Skeletal muscle tissue (tissue), 4 donors: ENCODE data around the gene PDE4B. TPM values are rescaled to one million over a fixed set of nuclear protein-coding genes. Genes with fewer than 3 reads are reported as not detected.
A peak's percentile ranks its signal among the peaks of the same experiment; 100 is the strongest.

ENCODE experiments used
- H3K27ac ChIP-seq: one replicate; pipeline ENCODE4 v1.7.0; 2013; ENCODE audit warnings: mild to moderate bottlenecking, low read depth, low read length, inconsistent platforms
- H3K27me3 ChIP-seq, 3 donors: one replicate each; pipeline ENCODE4 v1.7.0; 2013; ENCODE audit warnings: low read length in 3 of 3; ENCODE audit not compliant: control insufficient read depth in 3 of 3, insufficient read depth in 3 of 3
- H3K36me3 ChIP-seq, 3 donors: one replicate each; pipeline ENCODE4 v1.7.0; 2013; ENCODE audit warnings: low read length in 3 of 3; ENCODE audit not compliant: control insufficient read depth in 3 of 3, insufficient read depth in 3 of 3
- H3K4me1 ChIP-seq, 3 donors: one replicate each; pipeline ENCODE4 v1.7.0; 2013; ENCODE audit warnings: low read length in 3 of 3, mild to moderate bottlenecking in 3 of 3; ENCODE audit not compliant: control insufficient read depth in 3 of 3, insufficient read depth in 3 of 3
- H3K4me3 ChIP-seq, 3 donors: one replicate each; pipeline ENCODE4 v1.7.0; 2013; ENCODE audit warnings: low read length in 3 of 3
- H3K9ac ChIP-seq, 3 donors: one replicate each; pipeline ENCODE4 v1.7.0; 2013; ENCODE audit warnings: low read length in 3 of 3, mild to moderate bottlenecking in 3 of 3, moderate library complexity in 2 of 3, low read depth in 1 of 3
- H3K9me3 ChIP-seq, 3 donors: one replicate each; pipeline ENCODE4 v1.7.0; 2013; ENCODE audit warnings: low read length in 3 of 3; ENCODE audit not compliant: control insufficient read depth in 3 of 3
- total RNA-seq: library from RNA; depleted of rRNA; stranded (reverse); fragments of >200 nt; gene quantifications from one replicate; pipeline ENCODE4 v1.2.3, GENCODE V29; 2014
- donor health status: Osteomylitis.

PDE4B gene
- total RNA-seq, 1 donor from 2014 or later: 26.6 TPM

DNA sequence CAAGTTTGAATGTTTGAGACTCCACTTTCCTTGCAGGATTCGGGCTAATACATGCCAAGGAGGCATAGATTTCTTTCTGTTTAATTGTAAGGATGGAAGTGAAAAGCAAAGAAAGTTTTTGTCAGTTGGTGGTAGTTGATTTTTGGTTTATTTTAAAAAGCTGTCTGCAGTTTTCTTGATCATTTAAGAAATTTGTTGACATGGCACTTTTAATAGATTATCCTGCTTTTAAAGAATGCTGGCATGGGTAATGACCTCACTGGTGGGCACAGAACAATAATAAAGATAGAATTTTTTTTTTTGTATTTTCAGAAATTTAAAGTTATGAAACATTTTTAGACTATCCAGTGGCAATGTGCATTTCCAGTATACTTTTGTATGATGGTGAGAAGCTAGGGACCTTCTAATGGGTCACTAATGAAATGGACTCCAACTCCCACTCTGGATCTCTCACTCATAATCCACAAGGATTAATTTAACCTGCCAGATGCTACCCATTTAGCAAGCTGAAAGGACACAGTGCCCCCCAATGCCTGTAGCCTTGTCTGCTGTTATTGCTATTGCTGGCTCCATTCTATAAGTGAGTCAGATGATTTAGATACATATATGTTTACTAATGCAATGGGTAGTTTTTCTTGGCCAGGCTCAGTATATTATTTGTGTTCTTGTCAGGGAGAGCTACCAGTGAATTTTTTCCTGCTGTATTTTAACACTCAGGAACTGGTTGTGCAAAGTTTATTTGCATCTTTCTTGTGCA lies 551.1 kb downstream of the PDE4B start:
- peak overlapping the region; percentile 2 for H3K27ac ChIP-seq
- H3K4me1 ChIP-seq: peaks cover 33 to 48% (median 47%) of the 10 kb centered on the region in 3 donors
- no peaks in the 10 kb centered on the region for H3K27me3 ChIP-seq
- H3K9ac ChIP-seq: no peak overlapping the region
- H3K9me3 ChIP-seq: no peaks in the 10 kb centered on the region
- no peak overlapping the region for H3K4me3 ChIP-seq
- H3K36me3 ChIP-seq: no peaks in the 10 kb centered on the region

GRCh38 chr1:66346057-66346795 lies 553.5 kb downstream of the PDE4B start:
- no peaks in the 10 kb centered on the region for H3K9me3 ChIP-seq
- H3K4me1 ChIP-seq: peaks cover 47 to 52% (median 51%) of the 10 kb centered on the region in 3 donors
- no peaks in the 10 kb centered on the region for H3K27me3 ChIP-seq
- no peak overlapping the region for H3K4me3 ChIP-seq
- no peak overlapping the region for H3K9ac ChIP-seq
- H3K36me3 ChIP-seq: no peaks in the 10 kb centered on the region
- no peak overlapping the region for H3K27ac ChIP-seq

DNA sequence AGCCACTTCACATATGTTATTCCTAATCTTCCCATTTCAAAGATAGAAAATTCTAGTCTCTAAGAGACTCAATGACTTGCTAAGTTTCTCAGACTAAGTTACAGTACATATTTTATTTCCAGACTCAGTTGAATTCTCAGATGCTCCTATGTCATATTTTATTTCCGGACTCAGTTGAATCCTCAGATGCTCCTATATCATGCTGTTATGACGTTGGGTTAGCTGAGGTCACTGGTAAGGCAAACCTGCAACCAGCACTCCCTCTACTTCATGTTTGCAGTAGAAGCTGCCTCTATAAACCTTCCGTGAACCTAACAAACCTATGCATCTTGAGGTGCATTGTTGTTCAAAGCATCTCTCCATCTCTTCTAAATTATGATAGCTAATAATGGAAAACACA lies 554.2 kb downstream of the PDE4B start:
- Histone ChIP-seq H3K4me1 (peaks cover 51 to 58% (median 53%) of the 10 kb centered on the region in 3 donors), H3K27ac (no peak overlapping the region), H3K9me3 (no peaks in the 10 kb centered on the region), H3K4me3 (peak overlapping the region in 1 of 3 donors; percentile 10), H3K9ac (no peak overlapping the region), H3K36me3 (no peaks in the 10 kb centered on the region), H3K27me3 (no peaks in the 10 kb centered on the region)

- Histone ChIP-seq H3K27ac (peak overlapping the region; percentile 68), H3K9me3 (no peaks in the 10 kb centered on the region), H3K4me1 (peaks cover 60 to 69% (median 65%) of the 10 kb centered on the region in 3 donors), H3K27me3 (no peaks in the 10 kb centered on the region), H3K4me3 (no peak overlapping the region), H3K9ac (no peak overlapping the region), H3K36me3 (no peaks in the 10 kb centered on the region)
Observed at GRCh38 chr1:66348776-66349175, 556.1 kb downstream of the PDE4B start.

DNA sequence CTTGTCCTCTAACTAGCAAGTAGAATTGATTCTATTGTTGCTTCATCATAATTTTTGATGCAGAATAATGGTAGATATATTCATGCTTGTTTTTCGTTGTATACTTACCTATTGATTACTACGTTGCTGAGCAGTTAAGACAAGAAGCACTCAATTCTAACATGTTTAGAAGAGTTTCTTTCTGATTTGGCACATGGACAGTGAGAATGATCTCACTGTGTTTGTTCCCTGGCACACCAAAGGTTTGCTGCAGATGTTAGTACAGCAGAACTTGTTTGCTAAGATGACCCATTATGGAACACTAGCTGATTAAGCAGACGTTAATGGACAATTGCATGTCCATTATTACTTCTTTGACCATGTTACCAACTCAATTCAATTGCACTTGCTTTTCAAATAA lies 556.5 kb downstream of the PDE4B start:
- Histone ChIP-seq H3K4me3 (no peak overlapping the region), H3K9ac (peak overlapping the region in 1 of 3 donors; percentile 1), H3K4me1 (peaks cover 62 to 67% (median 66%) of the 10 kb centered on the region in 3 donors), H3K27me3 (no peaks in the 10 kb centered on the region), H3K27ac (peak overlapping the region; percentile 68), H3K36me3 (no peaks in the 10 kb centered on the region), H3K9me3 (no peaks in the 10 kb centered on the region)

DNA sequence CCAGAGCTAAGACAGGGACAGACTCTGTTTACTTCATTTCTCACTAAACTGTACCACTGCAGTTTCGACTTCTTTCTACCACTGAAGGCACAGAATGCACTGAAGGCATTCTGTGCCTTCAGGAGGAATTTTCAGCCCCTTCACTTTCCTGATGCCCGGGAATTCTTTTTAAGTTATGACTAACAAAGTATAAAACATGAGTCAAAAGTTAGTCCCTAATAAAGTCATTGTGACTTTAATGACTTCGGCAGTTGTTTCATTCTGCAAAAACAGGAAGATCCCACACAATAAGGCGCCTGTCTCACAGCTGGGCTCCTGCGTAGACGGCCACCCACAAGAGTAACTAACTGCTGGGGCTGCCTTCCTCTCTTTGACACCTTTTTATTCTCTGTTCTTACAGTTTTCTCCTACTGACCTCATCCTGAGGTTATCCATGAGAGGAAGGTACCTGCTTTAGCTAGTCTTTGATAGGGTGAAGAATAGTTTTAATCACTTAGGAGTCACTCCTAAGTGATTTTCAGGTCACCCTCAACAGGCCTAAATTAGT lies 557.4 kb downstream of the PDE4B start:
- H3K9ac ChIP-seq: peak overlapping the region in 1 of 3 donors; percentile 42

GRCh38 chr1:66351478-66351877 lies 558.8 kb downstream of the PDE4B start:
- H3K4me3 ChIP-seq: peak overlapping the region in 1 of 3 donors; percentile 29
- H3K9ac ChIP-seq: no peak overlapping the region
- no peaks in the 10 kb centered on the region for H3K27me3 ChIP-seq
- no peaks in the 10 kb centered on the region for H3K9me3 ChIP-seq
- H3K36me3 ChIP-seq: peaks cover 0 to 9% (median 5%) of the 10 kb centered on the region in 3 donors
- peak overlapping the region; percentile 68 for H3K27ac ChIP-seq
- peaks cover 51 to 56% (median 56%) of the 10 kb centered on the region in 3 donors for H3K4me1 ChIP-seq

More for the DNA sequence above, 557.4 kb downstream of the PDE4B start:
- peak overlapping the region; percentile 68 for H3K27ac ChIP-seq
- H3K4me3 ChIP-seq: no peak overlapping the region
- H3K36me3 ChIP-seq: no peaks in the 10 kb centered on the region
- H3K4me1 ChIP-seq: peaks cover 60 to 66% (median 62%) of the 10 kb centered on the region in 3 donors
- H3K27me3 ChIP-seq: no peaks in the 10 kb centered on the region
- no peaks in the 10 kb centered on the region for H3K9me3 ChIP-seq

DNA sequence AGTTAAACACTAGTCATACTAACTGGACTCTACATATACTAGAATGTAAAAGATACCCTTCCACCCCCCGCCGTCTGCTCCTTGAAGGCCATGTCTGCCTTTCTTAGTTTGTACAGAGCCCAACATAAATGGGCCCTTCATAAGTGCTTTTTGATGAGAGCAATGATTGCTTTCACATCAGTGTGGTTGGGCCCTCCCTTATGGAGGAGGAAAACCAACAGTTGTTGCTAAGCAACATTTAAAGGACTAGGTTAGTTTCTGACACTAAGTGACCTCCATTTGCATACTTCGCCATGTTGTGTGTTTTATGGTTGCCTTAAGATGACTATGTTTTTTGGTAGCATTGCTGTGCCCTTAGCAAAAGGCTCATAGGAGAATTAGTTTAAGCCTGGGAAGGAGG lies 559.2 kb downstream of the PDE4B start:
- Histone ChIP-seq H3K4me3 (peak overlapping the region in 1 of 3 donors; percentile 29), H3K4me1 (peaks cover 53 to 56% (median 55%) of the 10 kb centered on the region in 3 donors), H3K9me3 (no peaks in the 10 kb centered on the region), H3K36me3 (peaks cover 2 to 13% (median 9%) of the 10 kb centered on the region in 3 donors), H3K27me3 (no peaks in the 10 kb centered on the region), H3K9ac (no peak overlapping the region), H3K27ac (peak overlapping the region; percentile 68)

- Histone ChIP-seq H3K9ac (no peak overlapping the region), H3K4me3 (no peak overlapping the region), H3K4me1 (peaks cover 48 to 55% (median 54%) of the 10 kb centered on the region in 3 donors), H3K27me3 (no peaks in the 10 kb centered on the region), H3K36me3 (peaks cover 2 to 17% (median 9%) of the 10 kb centered on the region in 3 donors), H3K9me3 (no peaks in the 10 kb centered on the region), H3K27ac (peak overlapping the region; percentile 68)
Observed at GRCh38 chr1:66352792-66353191, 560.1 kb downstream of the PDE4B start.
